ENCODE measurements around the gene CDPF1. TPM values are rescaled to one million over a fixed set of nuclear protein-coding genes. Genes with fewer than 3 reads are reported as not detected.

CDPF1 gene
- total and polyA plus RNA-seq, 12 donors = 6.3 to 12.7 (median 7.6) TPM

- H3K4me3 ChIP-seq = peak overlapping the region in 1 of 10 donors; percentile 7
Measured at GRCh38 chr22:46246178-46246577, 3.9 kb downstream of the CDPF1 start.

GRCh38 chr22:46245511-46245910 lies 4.6 kb downstream of the CDPF1 start:
- peak; percentile 32 to 76 (median 70) for ATAC-seq
- TF ChIP-seq CTCF (IDR thresholded peaks at IDR 0.05) = peak in 1 of 9 donors; percentile 6
- 11 to 22% methylated on average over 16 of the region's 16 CpGs for WGBS, 2 donors
- peak; percentile 71 to 85 for DNase-seq
- Histone ChIP-seq H3K4me3 (peak overlapping the region in 1 of 10 donors; percentile 7), H3K36me3 (peaks cover 0 to 36% (median 0%) of the 10 kb centered on the region in 9 donors), H3K9me3 (no peaks in the 10 kb centered on the region), H3K27ac (peak overlapping the region; percentile 53 to 86 (median 82)), H3K4me1 (peaks cover 15 to 79% (median 56%) of the 10 kb centered on the region in 9 donors), H3K27me3 (no peaks in the 10 kb centered on the region)
- intact Hi-C loops (cut with DNase I) = loop anchor here in 5 of 10 donors (5.0 to 10.0 kb wide), 5 partner anchors 52 to 251 kb away; partner anchors contain the start of genes PPARA (in 2 of the 5) and GTSE1 (in 1 of the 5)

More at GRCh38 chr22:46246178-46246577, 3.9 kb downstream of the CDPF1 start:
- H3K27ac ChIP-seq = peak overlapping the region in 9 of 10 donors; percentile 68 to 86 (median 83)
- H3K4me1 ChIP-seq = peaks cover 15 to 79% (median 56%) of the 10 kb centered on the region in 9 donors
- peaks cover 0 to 36% (median 0%) of the 10 kb centered on the region in 9 donors for H3K36me3 ChIP-seq
- DNase-seq (no peak), ATAC-seq (no peak)
- TF ChIP-seq CTCF (IDR thresholded peaks at IDR 0.05) = no peak
- no peaks in the 10 kb centered on the region for H3K27me3 ChIP-seq
- WGBS, 2 donors = 94 to 95% methylated on average over 10 of the region's 10 CpGs
- intact Hi-C loops (cut with DNase I) = loop anchor here in 5 of 10 donors (5.0 to 10.0 kb wide), 5 partner anchors 51 to 251 kb away; partner anchors contain the start of genes PPARA (in 2 of the 5) and GTSE1 (in 1 of the 5)
- no peaks in the 10 kb centered on the region for H3K9me3 ChIP-seq

GRCh38 chr22:46244771-46245170 lies 5.3 kb downstream of the CDPF1 start:
- DNase-seq = no peak
- TF ChIP-seq CTCF (IDR thresholded peaks at IDR 0.05) = no peak
- peak in 2 of 8 donors; percentile 3 to 11 for ATAC-seq
- Histone ChIP-seq H3K27me3 (no peaks in the 10 kb centered on the region), H3K27ac (peak overlapping the region; percentile 53 to 86 (median 82)), H3K9me3 (no peaks in the 10 kb centered on the region), H3K4me3 (peak overlapping the region in 1 of 10 donors; percentile 7), H3K4me1 (peaks cover 15 to 85% (median 60%) of the 10 kb centered on the region in 9 donors), H3K36me3 (peaks cover 0 to 41% (median 0%) of the 10 kb centered on the region in 9 donors)
- WGBS, 2 donors = 73 to 84% methylated on average over 9 of the region's 9 CpGs
- intact Hi-C loops (cut with DNase I) = loop anchor here in 5 of 10 donors (5.0 to 10.0 kb wide), 5 partner anchors 53 to 250 kb away; partner anchors contain the start of genes PPARA (in 2 of the 5) and GTSE1 (in 1 of the 5)

- 78 to 94% methylated on average over 10 of the region's 10 CpGs for WGBS, 2 donors
- peak overlapping the region in 7 of 10 donors; percentile 22 to 84 (median 79) for H3K27ac ChIP-seq
- intact Hi-C loops (cut with DNase I) = loop anchor here in 4 of 10 donors (10.0 kb wide), 3 partner anchors 87 to 247 kb away; partner anchors contain the start of gene PPARA (in 2 of the 4)
- H3K36me3 ChIP-seq = peaks cover 0 to 57% (median 7%) of the 10 kb centered on the region in 9 donors
- H3K9me3 ChIP-seq = no peaks in the 10 kb centered on the region
- ATAC-seq = no peak
- H3K4me1 ChIP-seq = peaks cover 16 to 86% (median 53%) of the 10 kb centered on the region in 9 donors
- H3K27me3 ChIP-seq = no peaks in the 10 kb centered on the region
- no peak for DNase-seq
- TF ChIP-seq CTCF (IDR thresholded peaks at IDR 0.05) = no peak
- no peak overlapping the region for H3K4me3 ChIP-seq
Measured at GRCh38 chr22:46242076-46242475, 8.0 kb downstream of the CDPF1 start.

Data from heart right ventricle (tissue), 16 donors.